Mesothelial cell of epicardium (in vitro differentiated cells): ENCODE results near the gene FIBP. TPM values are rescaled to one million over a fixed set of nuclear protein-coding genes. Genes with fewer than 3 reads are reported as not detected.

Source experiments
- DNase-seq, 2 experiments: peaks; one replicate each; pipeline ENCODE4 v3.0.0; 2021; ENCODE audit warnings: low spot score in 2 of 2; ENCODE audit not compliant: unreplicated experiment in 2 of 2
- H3K27ac Mint-ChIP-seq: 2 replicates; pipeline ENCODE4 v1.8.0; 2021; ENCODE audit warnings: mixed read lengths
- H3K27me3 Mint-ChIP-seq: 2 replicates; pipeline ENCODE4 v1.8.0; 2021; ENCODE audit warnings: low read depth, mixed read lengths
- H3K36me3 Mint-ChIP-seq: 2 replicates; pipeline ENCODE4 v1.8.0; 2021; ENCODE audit warnings: mixed read lengths
- H3K4me1 Mint-ChIP-seq: 2 replicates; pipeline ENCODE4 v1.8.0; 2021; ENCODE audit warnings: mixed read lengths
- H3K4me3 Mint-ChIP-seq: 2 replicates; pipeline ENCODE4 v1.8.0; 2021; ENCODE audit warnings: mild to moderate bottlenecking, moderate library complexity, mixed read lengths
- H3K9me3 Mint-ChIP-seq: 2 replicates; pipeline ENCODE4 v1.8.0; 2021; ENCODE audit warnings: mixed read lengths
- total RNA-seq: library from RNA; stranded (reverse); gene quantifications from 3 replicates; pipeline ENCODE4 v1.2.1, GENCODE V29; 2021
- TF ChIP-seq, protein P1 (sequence below): fragments of 200-600 bp; sonication (generic); IDR thresholded peaks from one replicate; pipeline ENCODE4 v1.5.0; 2021; ENCODE audit warnings: antibody characterized with exemption; ENCODE audit not compliant: unreplicated experiment

The FIBP gene
- total RNA-seq, 1 donor from 2014 or later = 62.9 TPM

DNA sequence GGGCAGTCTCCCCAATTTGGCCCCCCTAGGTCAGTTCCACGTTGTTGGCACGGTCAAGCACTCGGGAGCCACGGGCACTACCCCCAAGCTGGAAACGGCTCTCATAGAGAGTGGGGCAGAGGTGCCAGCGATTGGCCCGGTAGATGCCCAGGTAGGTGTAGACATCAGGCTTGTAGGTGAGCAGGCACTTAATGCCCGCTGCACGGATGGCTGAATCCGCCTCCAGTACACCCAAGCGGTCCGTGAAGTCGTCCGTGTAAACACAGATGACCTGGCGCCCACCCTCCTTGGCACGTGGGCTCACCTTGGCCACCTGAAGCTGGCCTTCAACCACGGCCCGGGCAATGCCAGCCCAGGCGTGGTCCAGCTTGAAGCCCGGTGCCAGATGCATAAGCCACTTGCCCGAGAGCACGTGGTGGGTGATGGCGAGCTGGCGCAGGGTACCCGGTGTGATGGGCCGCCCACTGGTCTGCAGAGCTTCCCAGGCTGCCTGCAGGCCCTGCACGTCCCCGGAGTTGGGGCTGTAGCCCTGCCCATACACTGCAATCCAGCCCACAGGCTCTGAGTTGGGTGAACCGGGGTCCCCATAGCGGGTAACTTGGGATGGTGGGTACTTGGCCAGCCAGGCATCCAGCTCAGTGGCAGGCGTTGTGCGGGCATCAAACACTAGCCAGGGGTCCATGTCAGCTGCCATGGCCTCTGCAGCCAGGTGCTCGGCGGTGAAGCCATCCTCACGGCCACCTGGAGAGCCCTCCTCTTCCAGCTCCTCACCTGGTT lies 29.4 kb upstream of the FIBP start:
- Mint-ChIP-seq H3K36me3 (peaks cover 11% of the 10 kb centered on the region), H3K4me1 (peaks cover 33% of the 10 kb centered on the region), H3K4me3 (peak overlapping the region; percentile 80), H3K27ac (peak overlapping the region; percentile 81), H3K27me3 (no peaks in the 10 kb centered on the region), H3K9me3 (no peaks in the 10 kb centered on the region)
- TF ChIP-seq, protein P1, sequence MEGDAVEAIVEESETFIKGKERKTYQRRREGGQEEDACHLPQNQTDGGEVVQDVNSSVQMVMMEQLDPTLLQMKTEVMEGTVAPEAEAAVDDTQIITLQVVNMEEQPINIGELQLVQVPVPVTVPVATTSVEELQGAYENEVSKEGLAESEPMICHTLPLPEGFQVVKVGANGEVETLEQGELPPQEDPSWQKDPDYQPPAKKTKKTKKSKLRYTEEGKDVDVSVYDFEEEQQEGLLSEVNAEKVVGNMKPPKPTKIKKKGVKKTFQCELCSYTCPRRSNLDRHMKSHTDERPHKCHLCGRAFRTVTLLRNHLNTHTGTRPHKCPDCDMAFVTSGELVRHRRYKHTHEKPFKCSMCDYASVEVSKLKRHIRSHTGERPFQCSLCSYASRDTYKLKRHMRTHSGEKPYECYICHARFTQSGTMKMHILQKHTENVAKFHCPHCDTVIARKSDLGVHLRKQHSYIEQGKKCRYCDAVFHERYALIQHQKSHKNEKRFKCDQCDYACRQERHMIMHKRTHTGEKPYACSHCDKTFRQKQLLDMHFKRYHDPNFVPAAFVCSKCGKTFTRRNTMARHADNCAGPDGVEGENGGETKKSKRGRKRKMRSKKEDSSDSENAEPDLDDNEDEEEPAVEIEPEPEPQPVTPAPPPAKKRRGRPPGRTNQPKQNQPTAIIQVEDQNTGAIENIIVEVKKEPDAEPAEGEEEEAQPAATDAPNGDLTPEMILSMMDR = no peak
- DNase-seq = no peak

DNA sequence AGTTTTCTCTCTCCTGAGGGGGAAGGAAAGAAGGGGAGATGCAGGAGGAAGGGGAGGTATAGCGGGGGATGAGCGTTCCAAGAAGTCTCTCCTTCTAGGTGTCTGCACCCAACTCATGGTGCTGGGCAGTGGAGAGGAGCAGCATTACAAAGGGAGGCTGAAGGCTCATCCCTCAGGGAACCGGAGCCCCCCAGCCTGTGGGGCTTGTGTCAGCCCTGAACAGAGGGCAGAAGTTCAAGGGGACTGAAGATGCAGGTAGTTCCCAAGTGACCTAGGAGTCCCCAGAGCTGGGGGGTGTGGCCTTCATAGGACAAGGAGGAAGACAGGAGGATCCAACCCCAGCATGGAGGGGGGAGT lies 28.8 kb upstream of the FIBP start:
- peak overlapping the region; percentile 80 for H3K4me3 Mint-ChIP-seq
- H3K27ac Mint-ChIP-seq = peak overlapping the region; percentile 81
- TF ChIP-seq, protein P1 = no peak
- H3K4me1 Mint-ChIP-seq = peaks cover 33% of the 10 kb centered on the region
- DNase-seq = no peak
- H3K36me3 Mint-ChIP-seq = peaks cover 5% of the 10 kb centered on the region
- no peaks in the 10 kb centered on the region for H3K27me3 Mint-ChIP-seq
- H3K9me3 Mint-ChIP-seq = no peaks in the 10 kb centered on the region

DNA sequence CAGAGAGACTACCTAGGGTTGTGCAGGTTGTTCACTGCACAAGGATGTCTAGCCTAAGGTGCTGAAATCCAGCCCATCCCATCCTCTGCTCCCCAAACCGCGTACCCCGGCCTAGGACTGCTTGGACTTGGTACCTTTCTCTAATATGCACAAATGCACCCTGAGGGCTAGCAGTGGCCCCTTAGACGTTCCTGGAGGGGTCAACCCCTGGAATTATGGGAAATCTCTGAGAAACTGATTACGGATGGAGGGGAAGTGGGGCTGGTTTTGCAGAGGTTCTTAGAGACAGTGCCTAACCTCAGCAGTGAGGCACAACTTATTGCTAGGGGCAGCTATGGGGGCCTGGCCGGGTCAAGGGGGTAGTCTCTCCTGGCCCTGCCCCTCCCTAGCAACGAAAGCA lies 28.1 kb upstream of the FIBP start:
- H3K9me3 Mint-ChIP-seq = no peaks in the 10 kb centered on the region
- no peaks in the 10 kb centered on the region for H3K27me3 Mint-ChIP-seq
- TF ChIP-seq, protein P1 = no peak
- peak overlapping the region; percentile 81 for H3K27ac Mint-ChIP-seq
- H3K36me3 Mint-ChIP-seq = peaks cover 5% of the 10 kb centered on the region
- no peak for DNase-seq
- peaks cover 37% of the 10 kb centered on the region for H3K4me1 Mint-ChIP-seq
- H3K4me3 Mint-ChIP-seq = peak overlapping the region; percentile 80

DNA sequence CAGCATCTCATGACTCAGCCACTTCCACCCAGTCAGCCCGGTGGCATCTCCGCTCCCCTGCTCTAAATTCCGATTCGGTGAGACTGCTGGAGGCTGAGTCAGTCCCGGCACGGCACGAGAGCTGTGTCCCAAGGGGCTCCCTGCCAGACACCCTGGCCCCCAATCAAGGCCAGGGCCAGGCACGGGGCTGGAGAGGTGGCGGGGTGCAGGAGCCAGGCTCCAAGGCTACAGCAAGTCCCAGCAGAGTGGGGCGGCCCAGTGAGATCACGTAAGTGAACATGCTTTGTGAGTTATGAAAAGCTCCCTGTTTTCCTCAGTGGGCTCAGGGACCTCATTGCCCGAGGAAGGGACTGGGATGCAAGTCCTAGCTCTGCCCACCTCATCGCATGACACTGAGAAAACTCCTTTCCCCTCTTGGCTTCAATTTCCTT lies 27.6 kb upstream of the FIBP start:
- TF ChIP-seq, protein P1 = no peak
- Mint-ChIP-seq H3K36me3 (peaks cover 5% of the 10 kb centered on the region), H3K9me3 (no peaks in the 10 kb centered on the region), H3K4me1 (peaks cover 37% of the 10 kb centered on the region), H3K27me3 (no peaks in the 10 kb centered on the region), H3K4me3 (no peak overlapping the region), H3K27ac (peak overlapping the region; percentile 81)
- DNase-seq = peak in 1 of 2 experiments; percentile 60

DNA sequence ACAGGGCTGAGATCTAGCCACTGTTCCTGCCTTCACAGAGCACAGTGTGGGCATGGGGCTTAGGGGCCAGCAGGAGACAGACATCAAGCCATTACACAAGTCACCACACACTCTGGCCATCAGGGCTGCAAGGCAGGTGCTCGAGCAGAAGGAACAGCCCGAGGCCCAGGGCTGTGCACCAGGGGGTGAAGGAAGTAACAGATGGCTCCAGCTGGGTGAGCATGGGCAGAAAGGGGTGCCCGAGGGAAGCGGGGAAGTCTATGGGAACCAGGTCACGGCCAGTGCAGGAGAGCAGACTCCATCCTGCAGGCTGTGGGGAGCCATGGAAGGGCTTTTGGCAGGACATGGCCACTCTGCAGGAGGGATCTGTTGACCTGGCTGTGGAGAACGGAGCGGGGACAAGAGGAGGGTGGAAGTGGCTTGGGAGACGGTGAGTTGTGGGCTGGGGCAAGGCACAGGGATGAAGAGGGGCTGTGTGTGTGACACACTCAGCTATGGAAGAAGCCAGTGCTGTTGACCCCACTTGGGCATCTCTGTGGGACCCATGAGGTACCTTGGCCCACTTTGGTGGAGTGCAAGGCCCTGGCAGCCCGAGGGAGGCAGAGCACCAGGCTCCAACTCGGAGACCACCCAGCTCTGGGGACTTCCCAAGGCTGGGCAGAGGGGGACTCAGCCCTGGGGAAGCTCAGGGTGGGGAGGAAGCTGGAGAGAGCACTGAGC lies 27.0 kb upstream of the FIBP start:
- H3K4me3 Mint-ChIP-seq = no peak overlapping the region
- H3K9me3 Mint-ChIP-seq = no peaks in the 10 kb centered on the region
- no peaks in the 10 kb centered on the region for H3K27me3 Mint-ChIP-seq
- TF ChIP-seq, protein P1 = no peak
- peak overlapping the region; percentile 81 for H3K27ac Mint-ChIP-seq
- H3K36me3 Mint-ChIP-seq = peaks cover 5% of the 10 kb centered on the region
- peaks cover 35% of the 10 kb centered on the region for H3K4me1 Mint-ChIP-seq
- no peak for DNase-seq
